ENCODE results near the gene UNC13A. TPM values are rescaled to one million over a fixed set of nuclear protein-coding genes. Genes with fewer than 3 reads are reported as not detected.

The UNC13A gene
- total RNA-seq, 1 experiment from 2014 or later, result 41.1 TPM

DNA sequence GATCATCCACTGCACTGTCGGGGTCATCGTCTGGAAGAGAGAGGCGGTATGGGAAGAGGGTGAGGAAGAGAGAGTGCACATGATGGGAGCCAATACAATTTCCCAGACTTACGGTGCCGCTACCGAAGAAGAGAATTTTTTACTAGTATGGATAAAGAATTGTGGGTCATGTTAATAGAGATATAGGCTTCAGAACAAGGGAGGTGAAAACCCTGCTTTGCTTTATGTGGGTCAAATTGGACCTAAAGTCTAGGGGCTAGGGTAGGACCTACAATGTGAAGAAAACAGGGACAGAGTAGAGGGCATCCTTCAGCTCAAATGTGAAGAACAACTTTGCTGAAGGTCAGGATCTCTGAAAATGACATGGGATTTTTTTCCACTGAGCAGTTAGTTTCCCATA, 29.9 kb downstream of the UNC13A start:
- Mint-ChIP-seq H3K4me1 (peaks cover 8% of the 10 kb centered on the region), H3K36me3 (peaks cover 55% of the 10 kb centered on the region), H3K4me3 (no peak overlapping the region), H3K9me3 (peaks cover 9% of the 10 kb centered on the region), H3K27ac (no peak overlapping the region), H3K27me3 (ENCODE audit: low read depth) (no peaks in the 10 kb centered on the region; the same call in 1 of the 2 replicates)
- no peak for TF ChIP-seq TP53 (CRISPR knock-in tag; IDR thresholded peaks at IDR 0.05)
- no peak for TF ChIP-seq TEAD1 (CRISPR knock-in tag; IDR thresholded peaks at IDR 0.05)
- no peak for TF ChIP-seq EMX1 (CRISPR knock-in tag; IDR thresholded peaks at IDR 0.05)
- no peak for TF ChIP-seq FOXK1 (CRISPR knock-in tag; IDR thresholded peaks at IDR 0.05)
- TF ChIP-seq ZBTB21 (CRISPR knock-in tag; IDR thresholded peaks at IDR 0.05; ENCODE audit: borderline replicate concordance), result no peak
- TF ChIP-seq, protein P1, sequence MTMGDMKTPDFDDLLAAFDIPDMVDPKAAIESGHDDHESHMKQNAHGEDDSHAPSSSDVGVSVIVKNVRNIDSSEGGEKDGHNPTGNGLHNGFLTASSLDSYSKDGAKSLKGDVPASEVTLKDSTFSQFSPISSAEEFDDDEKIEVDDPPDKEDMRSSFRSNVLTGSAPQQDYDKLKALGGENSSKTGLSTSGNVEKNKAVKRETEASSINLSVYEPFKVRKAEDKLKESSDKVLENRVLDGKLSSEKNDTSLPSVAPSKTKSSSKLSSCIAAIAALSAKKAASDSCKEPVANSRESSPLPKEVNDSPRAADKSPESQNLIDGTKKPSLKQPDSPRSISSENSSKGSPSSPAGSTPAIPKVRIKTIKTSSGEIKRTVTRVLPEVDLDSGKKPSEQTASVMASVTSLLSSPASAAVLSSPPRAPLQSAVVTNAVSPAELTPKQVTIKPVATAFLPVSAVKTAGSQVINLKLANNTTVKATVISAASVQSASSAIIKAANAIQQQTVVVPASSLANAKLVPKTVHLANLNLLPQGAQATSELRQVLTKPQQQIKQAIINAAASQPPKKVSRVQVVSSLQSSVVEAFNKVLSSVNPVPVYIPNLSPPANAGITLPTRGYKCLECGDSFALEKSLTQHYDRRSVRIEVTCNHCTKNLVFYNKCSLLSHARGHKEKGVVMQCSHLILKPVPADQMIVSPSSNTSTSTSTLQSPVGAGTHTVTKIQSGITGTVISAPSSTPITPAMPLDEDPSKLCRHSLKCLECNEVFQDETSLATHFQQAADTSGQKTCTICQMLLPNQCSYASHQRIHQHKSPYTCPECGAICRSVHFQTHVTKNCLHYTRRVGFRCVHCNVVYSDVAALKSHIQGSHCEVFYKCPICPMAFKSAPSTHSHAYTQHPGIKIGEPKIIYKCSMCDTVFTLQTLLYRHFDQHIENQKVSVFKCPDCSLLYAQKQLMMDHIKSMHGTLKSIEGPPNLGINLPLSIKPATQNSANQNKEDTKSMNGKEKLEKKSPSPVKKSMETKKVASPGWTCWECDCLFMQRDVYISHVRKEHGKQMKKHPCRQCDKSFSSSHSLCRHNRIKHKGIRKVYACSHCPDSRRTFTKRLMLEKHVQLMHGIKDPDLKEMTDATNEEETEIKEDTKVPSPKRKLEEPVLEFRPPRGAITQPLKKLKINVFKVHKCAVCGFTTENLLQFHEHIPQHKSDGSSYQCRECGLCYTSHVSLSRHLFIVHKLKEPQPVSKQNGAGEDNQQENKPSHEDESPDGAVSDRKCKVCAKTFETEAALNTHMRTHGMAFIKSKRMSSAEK (CRISPR knock-in tag; IDR thresholded peaks at IDR 0.05; ENCODE audit: borderline replicate concordance), result no peak
- no peak for TF ChIP-seq ZBTB43 (CRISPR knock-in tag; IDR thresholded peaks at IDR 0.05)
- TF ChIP-seq ZNF232 (CRISPR knock-in tag; IDR thresholded peaks at IDR 0.05), result no peak
- TF ChIP-seq, protein P2, sequence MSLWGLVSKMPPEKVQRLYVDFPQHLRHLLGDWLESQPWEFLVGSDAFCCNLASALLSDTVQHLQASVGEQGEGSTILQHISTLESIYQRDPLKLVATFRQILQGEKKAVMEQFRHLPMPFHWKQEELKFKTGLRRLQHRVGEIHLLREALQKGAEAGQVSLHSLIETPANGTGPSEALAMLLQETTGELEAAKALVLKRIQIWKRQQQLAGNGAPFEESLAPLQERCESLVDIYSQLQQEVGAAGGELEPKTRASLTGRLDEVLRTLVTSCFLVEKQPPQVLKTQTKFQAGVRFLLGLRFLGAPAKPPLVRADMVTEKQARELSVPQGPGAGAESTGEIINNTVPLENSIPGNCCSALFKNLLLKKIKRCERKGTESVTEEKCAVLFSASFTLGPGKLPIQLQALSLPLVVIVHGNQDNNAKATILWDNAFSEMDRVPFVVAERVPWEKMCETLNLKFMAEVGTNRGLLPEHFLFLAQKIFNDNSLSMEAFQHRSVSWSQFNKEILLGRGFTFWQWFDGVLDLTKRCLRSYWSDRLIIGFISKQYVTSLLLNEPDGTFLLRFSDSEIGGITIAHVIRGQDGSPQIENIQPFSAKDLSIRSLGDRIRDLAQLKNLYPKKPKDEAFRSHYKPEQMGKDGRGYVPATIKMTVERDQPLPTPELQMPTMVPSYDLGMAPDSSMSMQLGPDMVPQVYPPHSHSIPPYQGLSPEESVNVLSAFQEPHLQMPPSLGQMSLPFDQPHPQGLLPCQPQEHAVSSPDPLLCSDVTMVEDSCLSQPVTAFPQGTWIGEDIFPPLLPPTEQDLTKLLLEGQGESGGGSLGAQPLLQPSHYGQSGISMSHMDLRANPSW (CRISPR knock-in tag; conservative IDR thresholded peaks at IDR 0.05; ENCODE audit: low read depth), result no peak
- no peak for TF ChIP-seq RORB (CRISPR knock-in tag; IDR thresholded peaks at IDR 0.05)
- TF ChIP-seq RELA (CRISPR knock-in tag; IDR thresholded peaks at IDR 0.05; ENCODE audit: borderline replicate concordance), result no peak
- ATAC-seq (no peak), DNase-seq (ENCODE audit: low spot score) (no peak)
- ChIA-PET CTCF (no interaction called here), POLR2A (no interaction called here)

DNA sequence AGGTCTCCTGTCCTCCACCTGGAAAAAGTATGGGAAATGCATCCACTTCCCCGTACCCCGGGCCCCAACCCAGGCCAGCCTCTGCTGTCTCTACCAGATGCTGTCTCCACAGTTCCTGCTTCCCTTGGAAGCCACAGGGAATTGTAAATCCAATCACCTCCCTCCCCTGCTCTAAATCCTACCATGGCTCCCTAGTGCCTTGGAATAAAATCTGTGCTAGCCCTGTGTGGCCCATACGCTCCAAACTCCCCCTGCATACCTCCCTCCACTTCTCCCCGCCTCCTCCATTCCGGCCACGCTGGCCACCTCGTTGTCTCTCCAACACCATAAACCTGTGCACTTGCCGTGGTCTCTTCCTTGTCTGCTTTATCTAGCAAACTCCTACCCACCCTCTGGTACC, 31.2 kb downstream of the UNC13A start:
- ATAC-seq (no peak), DNase-seq (ENCODE audit: low spot score) (no peak)
- ChIA-PET POLR2A (no interaction called here), CTCF (no interaction called here)
- peaks cover 9% of the 10 kb centered on the region for H3K9me3 Mint-ChIP-seq
- H3K27me3 Mint-ChIP-seq (ENCODE audit: low read depth), result no peaks in the 10 kb centered on the region; the same call in 1 of the 2 replicates
- H3K36me3 Mint-ChIP-seq, result peaks cover 56% of the 10 kb centered on the region
- no peak overlapping the region for H3K4me3 Mint-ChIP-seq
- peaks cover 8% of the 10 kb centered on the region for H3K4me1 Mint-ChIP-seq
- TF ChIP-seq IRF2 (CRISPR knock-in tag; IDR thresholded peaks at IDR 0.05; ENCODE audit: borderline replicate concordance, low read depth) (no peak), JUN (CRISPR knock-in tag; IDR thresholded peaks at IDR 0.05) (no peak)
- no peak overlapping the region for H3K27ac Mint-ChIP-seq

DNA sequence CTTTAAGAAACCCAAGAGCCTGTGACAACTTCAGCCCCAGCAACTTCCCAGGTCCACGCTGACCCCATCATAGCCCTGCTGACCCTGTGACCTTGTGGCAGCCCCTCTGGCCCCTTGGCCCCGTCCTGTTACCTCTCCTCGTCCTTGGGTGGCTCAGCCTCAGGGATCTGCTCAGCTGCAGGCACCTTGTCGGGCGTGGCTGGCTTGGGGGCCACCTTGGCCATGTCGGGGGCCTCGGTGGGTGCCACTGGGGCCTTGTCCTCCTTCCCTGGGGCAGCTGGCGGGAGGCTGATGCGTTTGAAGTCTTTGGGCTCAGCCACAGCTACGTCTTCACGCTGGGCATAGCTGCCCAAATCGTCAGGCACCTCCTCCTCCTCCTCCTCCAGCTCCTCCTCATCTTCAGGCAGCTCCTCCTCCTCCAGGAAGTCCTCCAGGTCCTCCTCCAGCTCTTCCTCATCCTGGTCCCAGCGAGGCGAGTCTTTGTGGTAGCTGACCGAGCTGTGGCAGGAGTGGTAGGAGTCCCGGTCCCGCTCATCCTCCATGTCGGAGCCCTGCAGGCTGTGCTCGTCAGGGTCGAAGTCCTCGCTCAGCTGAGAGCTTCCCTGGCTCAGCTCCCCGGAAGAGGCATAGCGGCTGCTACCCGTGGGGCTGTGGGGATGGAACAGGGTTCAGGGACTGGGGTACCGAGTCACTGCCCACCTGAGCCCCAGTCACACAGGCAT, 32.2 kb downstream of the UNC13A start:
- Mint-ChIP-seq H3K27ac (peak overlapping the region; percentile 86), H3K9me3 (peaks cover 9% of the 10 kb centered on the region), H3K4me1 (peaks cover 8% of the 10 kb centered on the region), H3K36me3 (peaks cover 46% of the 10 kb centered on the region), H3K4me3 (no peak overlapping the region), H3K27me3 (ENCODE audit: low read depth) (no peaks in the 10 kb centered on the region; the same call in 1 of the 2 replicates)
- no peak for DNase-seq (ENCODE audit: low spot score)
- CTCF ChIA-PET, result interaction anchor here (0.7 kb wide), 1 partner anchor 50 kb away, joined by 3 read pairs; no protein-coding TSS in a partner anchor
- TF ChIP-seq ZNF396 (CRISPR knock-in tag; IDR thresholded peaks at IDR 0.05; ENCODE audit: borderline replicate concordance) (no peak), JUN (CRISPR knock-in tag; IDR thresholded peaks at IDR 0.05) (0 out of 2 replicates have a peak, but pooled peaks have one; percentile 4)
- no peak for ATAC-seq
- POLR2A ChIA-PET, result no interaction called here

Data from WTC11 (cell line).